ENCODE data around the gene FGF21. TPM values are rescaled to one million over a fixed set of nuclear protein-coding genes. Genes with fewer than 3 reads are reported as not detected.
A peak's percentile ranks its signal among the peaks of the same experiment; 100 is the strongest.
"Not testable (repeated sequence)": the region's sequence is repeated elsewhere in the genome, so short reads cannot be mapped to it uniquely, and the experiment has no call there.

Gene FGF21
- total and polyA plus RNA-seq, 2 experiments from 2014 or later, result not detected

DNA sequence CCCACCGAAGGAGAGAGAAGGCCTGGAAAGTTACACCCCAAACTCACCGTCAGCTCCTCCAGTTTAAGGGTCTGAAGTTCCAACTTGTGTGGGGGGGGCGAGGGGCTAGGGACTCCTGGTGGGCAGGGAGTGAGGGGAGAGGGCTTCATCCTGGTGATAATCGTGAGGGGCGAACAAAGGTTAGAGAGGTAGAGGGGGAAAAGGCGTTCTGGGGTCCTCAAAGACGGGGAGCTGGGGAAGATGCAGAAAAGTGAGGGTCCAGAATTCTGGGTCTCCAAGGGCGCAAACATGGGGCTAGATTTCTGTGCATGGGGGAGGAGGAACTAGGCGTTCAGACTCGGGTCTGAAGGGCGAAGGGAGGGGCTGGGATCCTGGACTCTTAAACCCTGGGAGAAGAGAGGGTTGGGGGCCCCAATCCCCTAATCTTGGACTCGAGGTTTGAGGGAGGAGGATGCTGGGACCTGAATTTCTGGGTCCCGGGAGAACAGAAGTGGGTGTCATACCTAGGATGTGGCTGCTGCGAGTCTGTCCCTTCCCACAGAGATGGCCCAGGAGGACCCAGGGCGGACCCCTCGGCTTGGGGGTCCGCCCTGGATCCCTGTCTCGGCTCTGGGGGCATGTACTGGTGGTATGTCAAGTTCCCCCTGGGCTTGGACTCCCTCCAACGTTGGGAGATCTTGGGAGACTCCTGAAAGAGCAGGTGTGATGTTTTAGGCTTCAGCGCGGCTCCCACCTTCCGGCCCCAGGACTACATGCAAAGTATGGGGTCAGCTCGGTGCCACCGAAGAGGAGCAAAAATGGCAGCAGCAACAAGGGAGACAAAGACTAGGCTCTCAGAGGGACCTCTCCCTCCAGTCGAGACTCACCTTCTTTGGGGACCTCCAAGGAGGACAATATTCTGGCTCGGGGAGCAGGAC lies 40.3 kb upstream of the FGF21 start:
- no peak for DNase-seq (ENCODE audit: low read depth in 1 of 2, low spot score in 1 of 2)
- H3K27ac ChIP-seq, result peak overlapping the region; percentile 86
- TF ChIP-seq, protein P1, sequence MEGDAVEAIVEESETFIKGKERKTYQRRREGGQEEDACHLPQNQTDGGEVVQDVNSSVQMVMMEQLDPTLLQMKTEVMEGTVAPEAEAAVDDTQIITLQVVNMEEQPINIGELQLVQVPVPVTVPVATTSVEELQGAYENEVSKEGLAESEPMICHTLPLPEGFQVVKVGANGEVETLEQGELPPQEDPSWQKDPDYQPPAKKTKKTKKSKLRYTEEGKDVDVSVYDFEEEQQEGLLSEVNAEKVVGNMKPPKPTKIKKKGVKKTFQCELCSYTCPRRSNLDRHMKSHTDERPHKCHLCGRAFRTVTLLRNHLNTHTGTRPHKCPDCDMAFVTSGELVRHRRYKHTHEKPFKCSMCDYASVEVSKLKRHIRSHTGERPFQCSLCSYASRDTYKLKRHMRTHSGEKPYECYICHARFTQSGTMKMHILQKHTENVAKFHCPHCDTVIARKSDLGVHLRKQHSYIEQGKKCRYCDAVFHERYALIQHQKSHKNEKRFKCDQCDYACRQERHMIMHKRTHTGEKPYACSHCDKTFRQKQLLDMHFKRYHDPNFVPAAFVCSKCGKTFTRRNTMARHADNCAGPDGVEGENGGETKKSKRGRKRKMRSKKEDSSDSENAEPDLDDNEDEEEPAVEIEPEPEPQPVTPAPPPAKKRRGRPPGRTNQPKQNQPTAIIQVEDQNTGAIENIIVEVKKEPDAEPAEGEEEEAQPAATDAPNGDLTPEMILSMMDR (IDR thresholded peaks at IDR 0.05; ENCODE audit: low read depth, low read length), result no peak
- H3K4me3 ChIP-seq, result peak overlapping the region; percentile 29
- H3K9me3 ChIP-seq (ENCODE audit: low read depth), result no peaks in the 10 kb centered on the region
- peaks cover 23% of the 10 kb centered on the region for H3K4me1 ChIP-seq (ENCODE audit: low read depth)
- no peaks in the 10 kb centered on the region for H3K36me3 ChIP-seq
- H3K27me3 ChIP-seq, result no peaks in the 10 kb centered on the region

GRCh38 chr19:48715681-48716171 lies 39.6 kb upstream of the FGF21 start:
- no peak overlapping the region for H3K27ac ChIP-seq
- no peaks in the 10 kb centered on the region for H3K27me3 ChIP-seq
- no peak for DNase-seq (ENCODE audit: low read depth in 1 of 2, low spot score in 1 of 2)
- H3K36me3 ChIP-seq, result no peaks in the 10 kb centered on the region
- H3K4me3 ChIP-seq, result no peak overlapping the region
- H3K9me3 ChIP-seq (ENCODE audit: low read depth), result no peaks in the 10 kb centered on the region
- peaks cover 26% of the 10 kb centered on the region for H3K4me1 ChIP-seq (ENCODE audit: low read depth)
- TF ChIP-seq, protein P1 (IDR thresholded peaks at IDR 0.05; ENCODE audit: low read depth, low read length), result no peak

DNA sequence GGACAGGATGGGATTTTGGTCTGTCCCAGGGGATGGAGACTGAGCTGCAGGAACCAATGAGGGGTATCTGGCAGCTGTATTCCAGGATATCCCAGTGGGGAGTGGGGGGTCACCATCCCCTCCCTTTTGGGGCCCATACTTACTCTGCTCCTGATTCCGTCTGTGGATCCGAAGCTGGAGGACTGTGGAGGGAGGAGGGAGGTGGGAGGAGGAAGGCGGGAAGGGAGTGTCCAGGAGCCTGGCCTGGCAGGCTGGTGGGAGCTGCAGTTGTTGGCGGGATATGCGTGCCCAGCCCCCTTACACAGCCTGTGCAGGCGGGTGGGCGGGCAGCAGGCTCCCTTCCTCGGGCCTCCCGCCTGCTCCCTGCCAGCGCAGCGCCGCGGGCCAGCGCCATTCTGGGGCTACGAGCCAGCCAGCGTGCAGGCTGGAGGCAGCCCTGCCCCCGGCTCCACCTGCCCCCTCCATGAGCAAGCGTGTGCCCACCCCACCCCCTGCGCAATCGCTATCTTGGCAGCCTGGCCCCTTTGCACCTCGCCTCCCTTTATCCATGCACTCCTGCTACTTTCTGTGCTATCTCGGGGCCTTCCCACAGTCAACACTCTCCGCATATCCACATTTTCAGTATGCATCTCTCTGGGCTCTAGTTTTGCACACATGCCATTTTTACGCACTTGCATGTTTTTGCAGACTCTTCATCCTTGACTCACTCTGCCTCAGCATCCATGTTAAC lies 38.6 kb upstream of the FGF21 start:
- TF ChIP-seq, protein P1 (IDR thresholded peaks at IDR 0.05; ENCODE audit: low read depth, low read length), result no peak
- peaks cover 26% of the 10 kb centered on the region for H3K4me1 ChIP-seq (ENCODE audit: low read depth)
- H3K36me3 ChIP-seq, result no peaks in the 10 kb centered on the region
- DNase-seq (ENCODE audit: low read depth in 1 of 2, low spot score in 1 of 2), result peak; percentile 38 to 84
- no peaks in the 10 kb centered on the region for H3K27me3 ChIP-seq
- no peaks in the 10 kb centered on the region for H3K9me3 ChIP-seq (ENCODE audit: low read depth)
- H3K4me3 ChIP-seq, result no peak overlapping the region
- H3K27ac ChIP-seq, result peak overlapping the region; percentile 60

DNA sequence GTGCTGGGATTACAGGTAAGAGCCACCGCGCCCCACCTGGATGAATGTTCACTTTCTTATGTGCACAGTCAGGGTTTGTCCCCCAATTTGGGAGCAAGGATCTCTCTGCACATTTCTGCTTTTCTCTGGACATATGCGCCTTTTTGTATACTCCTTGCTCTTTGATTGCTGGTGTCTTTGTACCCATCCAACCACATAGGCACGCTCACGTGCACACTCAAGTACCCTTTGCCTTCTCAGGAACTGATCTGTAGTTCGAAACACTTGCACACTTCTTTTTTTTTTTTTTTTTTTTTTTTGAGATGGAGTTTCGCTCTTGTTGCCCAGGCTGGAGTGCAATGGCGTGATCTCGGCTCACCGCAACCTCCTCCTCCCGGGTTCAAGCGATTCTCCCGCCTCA lies 37.2 kb upstream of the FGF21 start:
- not testable (repeated sequence) for DNase-seq (ENCODE audit: low read depth in 1 of 2, low spot score in 1 of 2); H3K9me3 ChIP-seq (ENCODE audit: low read depth); H3K36me3 ChIP-seq; H3K4me3 ChIP-seq; H3K27ac ChIP-seq; H3K27me3 ChIP-seq
- peaks cover 26% of the 10 kb centered on the region for H3K4me1 ChIP-seq (ENCODE audit: low read depth)

DNA sequence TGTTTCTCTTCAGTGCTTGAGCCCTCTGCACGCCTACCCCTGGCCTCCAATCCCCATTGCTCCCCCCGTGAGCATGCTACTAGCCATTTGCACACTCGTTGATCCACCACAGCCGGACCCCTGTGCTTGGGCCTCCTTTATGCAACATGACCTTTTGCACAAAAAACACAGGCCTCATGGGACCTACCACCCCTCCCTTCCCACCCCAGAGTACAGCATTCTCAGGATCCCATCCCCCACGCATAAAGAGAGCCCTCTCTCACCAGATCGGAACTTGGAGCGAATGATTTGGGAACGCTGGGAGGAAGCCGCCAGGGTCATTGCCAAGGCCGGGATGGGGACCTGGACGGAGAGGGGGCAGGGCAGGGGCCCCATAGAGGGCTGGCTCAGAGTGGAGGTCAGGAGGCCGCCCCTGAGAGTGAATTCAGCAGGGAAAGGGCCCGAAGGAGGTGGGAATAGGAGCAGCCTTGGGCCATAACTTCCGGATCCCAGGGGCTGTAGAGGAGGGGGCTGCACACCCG lies 36.6 kb upstream of the FGF21 start:
- TF ChIP-seq, protein P1 (IDR thresholded peaks at IDR 0.05; ENCODE audit: low read depth, low read length), result no peak
- Histone ChIP-seq H3K36me3 (no peaks in the 10 kb centered on the region), H3K9me3 (ENCODE audit: low read depth) (no peaks in the 10 kb centered on the region), H3K4me3 (no peak overlapping the region), H3K27me3 (no peaks in the 10 kb centered on the region), H3K27ac (peak overlapping the region; percentile 11), H3K4me1 (ENCODE audit: low read depth) (peaks cover 26% of the 10 kb centered on the region)
- DNase-seq (ENCODE audit: low read depth in 1 of 2, low spot score in 1 of 2), result no peak

All from cardiac muscle cell (in vitro differentiated cells and primary cell).